HepG2 (cell line): Measurements from ENCODE around the gene TBC1D19. TPM values are rescaled to one million over a fixed set of nuclear protein-coding genes. Genes with fewer than 3 reads are reported as not detected.

Source experiments
- ATAC-seq: fragments of 200-7000 bp; cut with Tn5 transposase; 3 replicates; pipeline ENCODE4 v1.9.1; 2020; ENCODE audit warnings: mild to moderate bottlenecking, moderate library complexity
- BruUV-seq: library from RNA; stranded (reverse); fragments of 400-500 nt; replicated peaks from 2 replicates; lab custom pipeline; 2021; lab: Mats Ljungman, UMichigan
- CTCF ChIA-PET: fragments of 300-600 bp; formaldehyde crosslinking; extraction: SDS; loops from one replicate; lab custom pipeline; 2021; ENCODE audit warnings: low total read pairs, inconsistent platforms, low intra/inter-chr PET ratio; lab: Yijun Ruan, JAX
- POLR2A ChIA-PET: fragments of 350-600 bp; sonication (Branson Sonifier 250); formaldehyde crosslinking; loops from one replicate; lab custom pipeline; 2020; ENCODE audit warnings: antibody characterized with exemption, inconsistent platforms; lab: Yijun Ruan, JAX
- DNase-seq: peaks from one replicate; pipeline ENCODE4 v3.0.0-alpha.2; 2015; ENCODE audit warnings: low spot score
- FAIRE-seq: peaks from 3 replicates; lab custom pipeline; 2011; peaks lifted over from hg19 to GRCh38; lab: Jason Lieb, UNC
- H2AFZ ChIP-seq: one replicate; pipeline ENCODE4 v1.6.1; 2011; ENCODE audit warnings: low read length, inconsistent platforms
- H3K27ac ChIP-seq: fragments of 300-600 bp; 3 replicates; pipeline ENCODE4 v1.8.0; 2011; ENCODE audit warnings: mixed run types, mild to moderate bottlenecking, mixed read lengths, low read length, inconsistent platforms; ENCODE audit not compliant: insufficient read depth; ENCODE audit errors: extremely low read length
- H3K27me3 ChIP-seq, 2 experiments: fragments of 200-600 bp in 1 of 2; 2 replicates in 1 of 2; 3 replicates in 1 of 2; pipeline versions ENCODE4 v1.6.0 to v1.8.0; 2011; ENCODE audit warnings: low read length in 2 of 2, mild to moderate bottlenecking in 2 of 2, moderate library complexity in 2 of 2, inconsistent platforms in 1 of 2; ENCODE audit not compliant: insufficient read depth in 2 of 2, control insufficient read depth in 1 of 2
- H3K36me3 ChIP-seq, 2 experiments: fragments of 200-600 bp in 1 of 2; replicated peaks in 1 of 2; 2 replicates in 1 of 2; 3 replicates in 1 of 2; pipeline versions ENCODE4 v1.5.1 to v1.8.0; 2011; ENCODE audit warnings: low read length in 2 of 2, inconsistent platforms in 1 of 2; ENCODE audit not compliant: insufficient read depth in 2 of 2, control insufficient read depth in 1 of 2
- H3K4me1 ChIP-seq: 2 replicates; pipeline ENCODE4 v1.5.1; 2012; ENCODE audit warnings: low read length, inconsistent platforms; ENCODE audit not compliant: insufficient read depth
- H3K4me2 ChIP-seq: 2 replicates; pipeline ENCODE4 v1.6.0; 2011; ENCODE audit warnings: low read depth, low read length, inconsistent platforms
- H3K4me3 ChIP-seq, 3 experiments: fragments of 200-600 bp in 1 of 3; sonication (generic), shearing (Covaris generic) in 1 of 3; replicated peaks in 1 of 3; 2 replicates each; pipeline ENCODE4 v1.5.1; 2011 to 2016; ENCODE audit warnings: low read length in 3 of 3, inconsistent platforms in 2 of 3, low read depth in 2 of 3, mild to moderate bottlenecking in 2 of 3, control low read depth in 1 of 3, mixed read lengths in 1 of 3; ENCODE audit not compliant: insufficient read depth in 1 of 3
- H3K79me2 ChIP-seq: one replicate; pipeline ENCODE4 v1.6.1; 2011; ENCODE audit warnings: low read length, inconsistent platforms; ENCODE audit not compliant: insufficient read depth
- H3K9ac ChIP-seq: 2 replicates; pipeline ENCODE4 v1.6.0; 2011; ENCODE audit warnings: mild to moderate bottlenecking, low read depth, low read length, inconsistent platforms; ENCODE audit not compliant: insufficient read depth
- H3K9me3 ChIP-seq: 2 replicates; pipeline ENCODE4 v1.5.1; 2012; ENCODE audit warnings: mild to moderate bottlenecking, low read length
- H4K20me1 ChIP-seq: 2 replicates; pipeline ENCODE4 v1.6.0; 2011; ENCODE audit warnings: inconsistent platforms, mild to moderate bottlenecking, low read length, moderate library complexity; ENCODE audit not compliant: insufficient read depth
- ARID4A ChIP-seq: sonication (generic); formaldehyde crosslinking; IDR thresholded peaks from 2 replicates; pipeline ENCODE4 v1.5.0; 2020; ENCODE audit warnings: mild to moderate bottlenecking, missing genetic modification reagents, borderline replicate concordance
- ATF4 ChIP-seq, 2 experiments: fragments of 450-650 bp in 1 of 2; sonication (generic) in 1 of 2; formaldehyde crosslinking; IDR thresholded peaks; 2 replicates each; pipeline versions ENCODE4 v1.5.0 to v1.8.0; 2020 to 2022; ENCODE audit warnings: mild to moderate bottlenecking in 1 of 2, missing genetic modification reagents in 1 of 2
- DMTF1 ChIP-seq: sonication (generic); formaldehyde crosslinking; IDR thresholded peaks from 2 replicates; pipeline ENCODE4 v1.4.0; 2020; ENCODE audit warnings: mild to moderate bottlenecking, missing genetic modification reagents
- E2F5 ChIP-seq: sonication (generic); formaldehyde crosslinking; conservative IDR thresholded peaks from 2 replicates; pipeline ENCODE4 v1.4.0; 2020; ENCODE audit warnings: missing genetic modification reagents
- EHMT2 ChIP-seq: fragments of 200-600 bp; sonication (generic); IDR thresholded peaks from 2 replicates; pipeline ENCODE4 v1.7.0; 2017; ENCODE audit warnings: antibody characterized with exemption, low read depth, low read length, borderline replicate concordance
- GATAD2A ChIP-seq: IDR thresholded peaks from 2 replicates; pipeline ENCODE4 v1.6.1; 2016
- MBD4 ChIP-seq: IDR thresholded peaks from 2 replicates; pipeline ENCODE4 v1.6.1; 2012; ENCODE audit warnings: low read length, inconsistent platforms, borderline replicate concordance
- PBX3 ChIP-seq: sonication (generic); formaldehyde crosslinking; IDR thresholded peaks from 2 replicates; pipeline ENCODE4 v1.8.1; 2023; ENCODE audit warnings: missing genetic modification reagents, inconsistent platforms, borderline replicate concordance
- POGZ ChIP-seq: sonication (generic); formaldehyde crosslinking; IDR thresholded peaks from 2 replicates; pipeline ENCODE4 v1.4.0; 2020; ENCODE audit warnings: mild to moderate bottlenecking, missing genetic modification reagents
- POLR2A ChIP-seq, 2 experiments: IDR thresholded peaks; 2 replicates each; pipeline ENCODE4 v1.6.1; 2011; ENCODE audit warnings: low read depth in 2 of 2, low read length in 2 of 2, mild to moderate bottlenecking in 1 of 2, moderate library complexity in 1 of 2; ENCODE audit not compliant: insufficient read depth in 1 of 2
- RBM39 ChIP-seq: fragments of 200-400 bp; formaldehyde crosslinking; IDR thresholded peaks from one replicate; pipeline ENCODE4 v1.6.1; 2018; ENCODE audit warnings: antibody characterized with exemption, mild to moderate bottlenecking, low read depth, low read length; ENCODE audit not compliant: poor library complexity, severe bottlenecking
- U2AF2 ChIP-seq: fragments of 200-400 bp; formaldehyde crosslinking; IDR thresholded peaks from 2 replicates; pipeline ENCODE4 v1.6.1; 2017; ENCODE audit warnings: low read depth, mild to moderate bottlenecking, low read length
- ZBTB3 ChIP-seq: sonication (generic); formaldehyde crosslinking; IDR thresholded peaks from 2 replicates; pipeline ENCODE4 v1.4.0; 2020; ENCODE audit warnings: low read depth, mild to moderate bottlenecking, moderate library complexity, missing genetic modification reagents, borderline replicate concordance
- ZNF30 ChIP-seq: sonication (generic); formaldehyde crosslinking; IDR thresholded peaks from 2 replicates; pipeline ENCODE4 v1.5.0; 2020; ENCODE audit warnings: mild to moderate bottlenecking, missing genetic modification reagents
- ZNF367 ChIP-seq: sonication (generic); formaldehyde crosslinking; IDR thresholded peaks from 2 replicates; pipeline ENCODE4 v1.4.0; 2020; ENCODE audit warnings: missing genetic modification reagents, borderline replicate concordance
- WGBS: methylation state at CpG from one replicate; pipeline ENCODE4 v1.1.6; 2017; ENCODE audit warnings: low lambda C conversion rate; 5-methylcytosine and 5-hydroxymethylcytosine counted together
- in situ Hi-C: cut with HindIII; loops from 2 replicates; pipeline ENCODE4 v1.10.0; 2017; ENCODE audit warnings: low pct_unique_long_range_greater_than_20kb; ENCODE audit not compliant: extremely low pct_ligation_motif_present
- intact Hi-C: fragments of 100-400 bp; cut with micrococcal nuclease; formaldehyde crosslinking; loops from one replicate; pipeline ENCODE4 v1.10.0; 2022; ENCODE audit not compliant: unreplicated experiment
- polyA plus RNA-seq, 8 experiments: library from polyadenylated mRNA; depleted of rRNA in 3 of 8; stranded (reverse) in 7 of 8; unstranded in 1 of 8; fragments of >200 nt; fragmentation: Illumina TruSeq in 4 of 8; extraction: Trizol in 4 of 8; gene quantifications; 2 replicates each; pipeline versions ENCODE4 v1.2.1 to v1.2.3, GENCODE V29; 2011 to 2016; ENCODE audit warnings: low read depth in 4 of 8, missing spikeins in 1 of 8, mixed read lengths in 1 of 8; ENCODE audit not compliant: insufficient read depth in 1 of 8
- total RNA-seq, 5 experiments: library from RNA; depleted of rRNA; stranded (reverse); fragments of >200 nt; fragmentation: Illumina TruSeq; extraction: Trizol; gene quantifications; 2 replicates each; pipeline ENCODE4 v1.2.3, GENCODE V29; 2016; ENCODE audit warnings: low read depth in 1 of 5

The TBC1D19 gene
- total and polyA plus RNA-seq, 2 of the 13 experiments (the other 11 are each of a cell fraction or from before 2014, with no cell fraction given): 1.6 to 3.5 TPM

GRCh38 chr4:26611885-26612284, 28.0 kb downstream of the TBC1D19 start:
- ChIA-PET CTCF (no interaction called here), POLR2A (no interaction called here)
- in situ Hi-C loops (no loop called here), intact Hi-C loops (no loop called here)
- Histone ChIP-seq H3K36me3 (no peaks in the 10 kb centered on the region), H3K4me2 (no peak overlapping the region), H3K9me3 (no peaks in the 10 kb centered on the region), H3K4me3 (no peak overlapping the region), H3K27ac (no peak overlapping the region), H3K4me1 (no peaks in the 10 kb centered on the region), H3K79me2 (no peaks in the 10 kb centered on the region), H2AFZ (no peak overlapping the region), H3K27me3 (no peaks in the 10 kb centered on the region), H3K9ac (no peak overlapping the region), H4K20me1 (no peaks in the 10 kb centered on the region)
- FAIRE-seq: no peak
- WGBS: 19% methylated on average over 1 of the region's 1 CpG
- no peak for ATAC-seq
- TF ChIP-seq DMTF1 (CRISPR knock-in tag) (no peak), POGZ (CRISPR knock-in tag) (no peak), EHMT2 (no peak), RBM39 (no peak), GATAD2A (no peak), E2F5 (CRISPR knock-in tag) (no peak), ZNF367 (CRISPR knock-in tag) (no peak), ZBTB3 (CRISPR knock-in tag) (no peak), ATF4 (CRISPR knock-in tag; IDR thresholded peaks at IDR 0.05) (no peak), ARID4A (CRISPR knock-in tag) (no peak), PBX3 (CRISPR knock-in tag) (no peak), U2AF2 (no peak), MBD4 (no peak), ZNF30 (CRISPR knock-in tag) (no peak), POLR2A (IDR thresholded peaks at IDR 0.05; ENCODE audit: insufficient read depth in 1 of 2, low read depth in 2 of 2, low read length in 2 of 2) (no peak)
- BruUV-seq: no TSS peak
- no peak for DNase-seq
